ENCODE data around the gene CCDC69. TPM values are rescaled to one million over a fixed set of nuclear protein-coding genes. Genes with fewer than 3 reads are reported as not detected.

Gene CCDC69
- total RNA-seq, 4 donors from 2014 or later: 13.5 to 51.6 (median 18.3) TPM

- H3K27me3 ChIP-seq: no peaks in the 10 kb centered on the region
- no peak overlapping the region for H3K4me3 ChIP-seq (replicated peaks in 1 of 3)
- H3K27ac ChIP-seq: no peak overlapping the region
- H3K4me1 ChIP-seq: peaks cover 0 to 3% of the 10 kb centered on the region in 2 donors
- peak; percentile 75 to 78 for DNase-seq
- no peak for TF ChIP-seq POLR2A (IDR thresholded peaks at IDR 0.05)
- TF ChIP-seq CTCF (IDR thresholded peaks at IDR 0.05): peak; percentile 63 to 91 (median 90)
- WGBS, 2 donors: 37 to 39% methylated on average over 8 of the region's 8 CpGs
- H3K9me3 ChIP-seq: no peaks in the 10 kb centered on the region
- intact Hi-C loops (cut with DNase I): loop anchor here (2.0 to 5.0 kb wide), 4 partner anchors 38 to 363 kb away; no protein-coding TSS in a partner anchor
- H3K36me3 ChIP-seq: no peaks in the 10 kb centered on the region
Measured at GRCh38 chr5:151164687-151165392, 59.1 kb downstream of the CCDC69 start.

GRCh38 chr5:151162776-151163175, 61.1 kb downstream of the CCDC69 start:
- Histone ChIP-seq H3K4me1 (peaks cover 0 to 9% of the 10 kb centered on the region in 2 donors), H3K4me3 (replicated peaks in 1 of 3) (no peak overlapping the region), H3K9me3 (no peaks in the 10 kb centered on the region), H3K27ac (no peak overlapping the region), H3K27me3 (no peaks in the 10 kb centered on the region), H3K36me3 (no peaks in the 10 kb centered on the region)
- intact Hi-C loops (cut with DNase I): loop anchor here (5.0 kb wide), 1 partner anchor 160 kb away; no protein-coding TSS in a partner anchor
- no peak for TF ChIP-seq CTCF (IDR thresholded peaks at IDR 0.05)
- no peak for TF ChIP-seq POLR2A (IDR thresholded peaks at IDR 0.05)
- WGBS, 2 donors: 74 to 87% methylated on average over 1 of the region's 1 CpG
- DNase-seq: no peak

GRCh38 chr5:151159649-151160373, 64.1 kb downstream of the CCDC69 start:
- no peak for DNase-seq
- Histone ChIP-seq H3K27ac (no peak overlapping the region), H3K36me3 (no peaks in the 10 kb centered on the region), H3K4me1 (peaks cover 12 to 29% of the 10 kb centered on the region in 2 donors), H3K4me3 (replicated peaks in 1 of 3) (no peak overlapping the region), H3K27me3 (no peaks in the 10 kb centered on the region), H3K9me3 (no peaks in the 10 kb centered on the region)
- TF ChIP-seq CTCF (IDR thresholded peaks at IDR 0.05) (no peak), POLR2A (IDR thresholded peaks at IDR 0.05) (no peak)
- intact Hi-C loops (cut with DNase I): loop anchor here (5.0 kb wide), 1 partner anchor 158 kb away; no protein-coding TSS in a partner anchor
- WGBS, 2 donors: 91% methylated on average over 9 of the region's 9 CpGs

GRCh38 chr5:151158287-151158661, 65.6 kb downstream of the CCDC69 start:
- no peak for TF ChIP-seq POLR2A (IDR thresholded peaks at IDR 0.05)
- TF ChIP-seq CTCF (IDR thresholded peaks at IDR 0.05): no peak
- Histone ChIP-seq H3K9me3 (no peaks in the 10 kb centered on the region), H3K27me3 (no peaks in the 10 kb centered on the region), H3K4me1 (peaks cover 12 to 32% of the 10 kb centered on the region in 2 donors), H3K4me3 (replicated peaks in 1 of 3) (peak overlapping the region; percentile 32 to 83 (median 59)), H3K36me3 (no peaks in the 10 kb centered on the region), H3K27ac (peak overlapping the region; percentile 77 to 93 (median 84))
- DNase-seq: peak; percentile 59 to 68
- WGBS, 2 donors: 13 to 19% methylated on average over 6 of the region's 6 CpGs
- intact Hi-C loops (cut with DNase I): no loop called here

Data from thyroid gland (tissue), 4 donors.